Keratinocyte (primary cell): ENCODE data around the gene PRKCH. TPM values are rescaled to one million over a fixed set of nuclear protein-coding genes. Genes with fewer than 3 reads are reported as not detected.

Source experiments
- DNase-seq: peaks from one replicate; pipeline ENCODE4 v3.0.0-alpha.2; 2011; ENCODE audit warnings: low read depth, missing footprints, low spot score
- FAIRE-seq: peaks from 2 replicates; lab custom pipeline; 2011; peaks lifted over from hg19 to GRCh38; lab: Jason Lieb, UNC
- H2AFZ ChIP-seq: 2 replicates; pipeline ENCODE4 v1.6.0; 2012; ENCODE audit warnings: low read length, control low read depth, inconsistent platforms; ENCODE audit not compliant: control insufficient read depth
- H3K27ac ChIP-seq: 2 replicates; pipeline ENCODE4 v1.5.1; 2011; ENCODE audit warnings: low read length; ENCODE audit not compliant: control insufficient read depth, insufficient read depth
- H3K27me3 ChIP-seq: 3 replicates; pipeline ENCODE4 v1.6.0; 2011; ENCODE audit warnings: low read length; ENCODE audit not compliant: control insufficient read depth, insufficient read depth; ENCODE audit errors: extremely low read depth
- H3K36me3 ChIP-seq, 2 experiments: 2 replicates in 1 of 2; 3 replicates in 1 of 2; pipeline ENCODE4 v1.5.1; 2011; ENCODE audit warnings: low read length in 2 of 2, mild to moderate bottlenecking in 1 of 2; ENCODE audit not compliant: control insufficient read depth in 2 of 2, insufficient read depth in 2 of 2; ENCODE audit errors: extremely low read depth in 1 of 2
- H3K4me1 ChIP-seq: 3 replicates; pipeline ENCODE4 v1.5.1; 2011; ENCODE audit warnings: low read length; ENCODE audit not compliant: control insufficient read depth, insufficient read depth; ENCODE audit errors: extremely low read depth
- H3K4me2 ChIP-seq: 3 replicates; pipeline ENCODE4 v1.6.0; 2011; ENCODE audit warnings: low read depth, low read length; ENCODE audit not compliant: control insufficient read depth, insufficient read depth; ENCODE audit errors: extremely low read depth
- H3K4me3 ChIP-seq, 3 experiments: fragments of 200-600 bp in 1 of 3; sonication (generic) in 1 of 3; 2 replicates in 2 of 3; 3 replicates in 1 of 3; pipeline ENCODE4 v1.5.1; 2011 to 2016; ENCODE audit warnings: low read length in 3 of 3, mild to moderate bottlenecking in 3 of 3, control low read depth in 2 of 3, inconsistent platforms in 1 of 3, low read depth in 1 of 3, mixed read lengths in 1 of 3, mixed run types in 1 of 3, moderate library complexity in 1 of 3; ENCODE audit not compliant: control insufficient read depth in 2 of 3, insufficient read depth in 2 of 3; ENCODE audit errors: extremely low read depth in 1 of 3
- H3K79me2 ChIP-seq: 2 replicates; pipeline ENCODE4 v1.6.0; 2012; ENCODE audit warnings: low read length; ENCODE audit not compliant: control insufficient read depth, insufficient read depth
- H3K9ac ChIP-seq: 3 replicates; pipeline ENCODE4 v1.6.0; 2011; ENCODE audit warnings: low read length; ENCODE audit not compliant: control insufficient read depth, insufficient read depth; ENCODE audit errors: extremely low read depth
- H3K9me1 ChIP-seq: 3 replicates; pipeline ENCODE4 v1.6.0; 2011; ENCODE audit warnings: low read length; ENCODE audit not compliant: control insufficient read depth, insufficient read depth; ENCODE audit errors: extremely low read depth
- H3K9me3 ChIP-seq: 2 replicates; pipeline ENCODE4 v1.5.1; 2012; ENCODE audit warnings: low read depth, low read length; ENCODE audit not compliant: control insufficient read depth
- H4K20me1 ChIP-seq: 3 replicates; pipeline ENCODE4 v1.6.0; 2011; ENCODE audit warnings: low read length; ENCODE audit not compliant: control insufficient read depth, insufficient read depth; ENCODE audit errors: extremely low read depth
- CTCF ChIP-seq, 3 experiments: IDR thresholded peaks in 1 of 3; conservative IDR thresholded peaks in 1 of 3; optimal IDR thresholded peaks in 1 of 3; 2 replicates in 2 of 3; 3 replicates in 1 of 3; pipeline versions ENCODE3 to v1.5.1; 2011; ENCODE audit warnings: low read length in 3 of 3, mild to moderate bottlenecking in 3 of 3, moderate library complexity in 2 of 3, control low read depth in 1 of 3, inconsistent platforms in 1 of 3; ENCODE audit not compliant: insufficient read depth in 2 of 3; ENCODE audit errors: extremely low read depth in 1 of 3
- EZH2 ChIP-seq: IDR thresholded peaks from one replicate; pipeline ENCODE4 v1.6.1; 2012; ENCODE audit warnings: inconsistent platforms, mild to moderate bottlenecking, low read length, moderate library complexity
- dilution Hi-C: fragments of 300-500 bp; cut with MboI; formaldehyde crosslinking; loops from one replicate; pipeline ENCODE4 v1.7.0; 2020; ENCODE audit warnings: low sequenced_read_pairs; ENCODE audit not compliant: extremely low pct_ligation_motif_present
- polyA plus RNA-seq, 5 experiments: library from polyadenylated mRNA; depleted of rRNA in 3 of 5; stranded (reverse) in 3 of 5; stranded (forward) in 1 of 5; unstranded in 1 of 5; fragments of >200 nt; gene quantifications; 1 replicate in 1 of 5; 2 replicates in 3 of 5; 3 replicates in 1 of 5; pipeline versions ENCODE4 v1.2.1 to v1.2.3, GENCODE V29; 2011 to 2012; ENCODE audit warnings: missing spikeins in 2 of 5, low read depth in 1 of 5, low replicate concordance in 1 of 5

The PRKCH gene
- polyA plus RNA-seq, 1 donor (not counting 4 experiments of a cell fraction or from before 2014, with no cell fraction given) = 13.7 TPM

GRCh38 chr14:61484031-61484430 lies 162.7 kb downstream of the PRKCH start:
- H3K27ac ChIP-seq = no peak overlapping the region
- no peaks in the 10 kb centered on the region for H4K20me1 ChIP-seq
- FAIRE-seq (no peak), DNase-seq (no peak)
- dilution Hi-C loops = no loop called here
- H3K79me2 ChIP-seq = no peaks in the 10 kb centered on the region
- no peak overlapping the region for H2AFZ ChIP-seq
- no peak overlapping the region for H3K4me3 ChIP-seq
- no peaks in the 10 kb centered on the region for H3K9me3 ChIP-seq
- no peaks in the 10 kb centered on the region for H3K27me3 ChIP-seq
- no peak for TF ChIP-seq EZH2
- no peak for TF ChIP-seq CTCF (optimal IDR thresholded peaks at IDR 0.05 in 1 of 3, IDR thresholded peaks at IDR 0.05 in 1 of 3, conservative IDR thresholded peaks at IDR 0.05 in 1 of 3; ENCODE audit: extremely low read depth in 1 of 3, insufficient read depth in 2 of 3, low read length in 3 of 3)
- no peak overlapping the region for H3K9ac ChIP-seq
- no peak overlapping the region for H3K4me2 ChIP-seq
- H3K4me1 ChIP-seq = peaks cover 19% of the 10 kb centered on the region
- H3K9me1 ChIP-seq = no peaks in the 10 kb centered on the region
- no peaks in the 10 kb centered on the region for H3K36me3 ChIP-seq

GRCh38 chr14:61484826-61485584 lies 163.6 kb downstream of the PRKCH start:
- no peak overlapping the region for H3K4me2 ChIP-seq
- FAIRE-seq (no peak), DNase-seq (no peak)
- H3K27me3 ChIP-seq = no peaks in the 10 kb centered on the region
- no peak for TF ChIP-seq CTCF (optimal IDR thresholded peaks at IDR 0.05 in 1 of 3, IDR thresholded peaks at IDR 0.05 in 1 of 3, conservative IDR thresholded peaks at IDR 0.05 in 1 of 3; ENCODE audit: extremely low read depth in 1 of 3, insufficient read depth in 2 of 3, low read length in 3 of 3)
- TF ChIP-seq EZH2 = no peak
- dilution Hi-C loops = no loop called here
- H3K9me3 ChIP-seq = no peaks in the 10 kb centered on the region
- H2AFZ ChIP-seq = no peak overlapping the region
- no peaks in the 10 kb centered on the region for H4K20me1 ChIP-seq
- peaks cover 15% of the 10 kb centered on the region for H3K4me1 ChIP-seq
- H3K9ac ChIP-seq = no peak overlapping the region
- no peak overlapping the region for H3K4me3 ChIP-seq
- no peaks in the 10 kb centered on the region for H3K36me3 ChIP-seq
- no peak overlapping the region for H3K27ac ChIP-seq
- no peaks in the 10 kb centered on the region for H3K79me2 ChIP-seq
- no peaks in the 10 kb centered on the region for H3K9me1 ChIP-seq
